ENCODE measurements around the gene ARID5A. TPM values are rescaled to one million over a fixed set of nuclear protein-coding genes. Genes with fewer than 3 reads are reported as not detected.

ARID5A gene
- total RNA-seq, 1 donor from 2014 or later = 16.4 TPM

GRCh38 chr2:96538487-96539214 is 2.1 kb downstream of the ARID5A start:
- TF ChIP-seq CTCF (IDR thresholded peaks at IDR 0.05; ENCODE audit: unreplicated experiment) = no peak

GRCh38 chr2:96539215-96539920 is 2.8 kb downstream of the ARID5A start:
- no peaks in the 10 kb centered on the region for H3K9me3 Mint-ChIP-seq (ENCODE audit: unreplicated experiment)
- peaks cover 5% of the 10 kb centered on the region for H3K27me3 Mint-ChIP-seq (ENCODE audit: unreplicated experiment)
- H3K36me3 Mint-ChIP-seq (ENCODE audit: low read depth, unreplicated experiment) = peaks cover 11% of the 10 kb centered on the region
- TF ChIP-seq CTCF (IDR thresholded peaks at IDR 0.05; ENCODE audit: unreplicated experiment) = no peak
- peak overlapping the region; percentile 31 for H3K27ac Mint-ChIP-seq (ENCODE audit: unreplicated experiment)
- DNase-seq (ENCODE audit: low spot score) = no peak
- H3K4me1 Mint-ChIP-seq (ENCODE audit: unreplicated experiment) = peaks cover 18% of the 10 kb centered on the region
- peak overlapping the region; percentile 73 for H3K4me3 Mint-ChIP-seq (ENCODE audit: unreplicated experiment)

More at GRCh38 chr2:96538487-96539214, 2.1 kb downstream of the ARID5A start:
- peaks cover 19% of the 10 kb centered on the region for H3K4me1 Mint-ChIP-seq (ENCODE audit: unreplicated experiment)
- H3K27ac Mint-ChIP-seq (ENCODE audit: unreplicated experiment) = peak overlapping the region; percentile 30
- peak; percentile 45 for DNase-seq (ENCODE audit: low spot score)
- H3K36me3 Mint-ChIP-seq (ENCODE audit: low read depth, unreplicated experiment) = peaks cover 10% of the 10 kb centered on the region
- H3K9me3 Mint-ChIP-seq (ENCODE audit: unreplicated experiment) = no peaks in the 10 kb centered on the region
- peak overlapping the region; percentile 84 for H3K4me3 Mint-ChIP-seq (ENCODE audit: unreplicated experiment)
- peaks cover 5% of the 10 kb centered on the region for H3K27me3 Mint-ChIP-seq (ENCODE audit: unreplicated experiment)

DNA sequence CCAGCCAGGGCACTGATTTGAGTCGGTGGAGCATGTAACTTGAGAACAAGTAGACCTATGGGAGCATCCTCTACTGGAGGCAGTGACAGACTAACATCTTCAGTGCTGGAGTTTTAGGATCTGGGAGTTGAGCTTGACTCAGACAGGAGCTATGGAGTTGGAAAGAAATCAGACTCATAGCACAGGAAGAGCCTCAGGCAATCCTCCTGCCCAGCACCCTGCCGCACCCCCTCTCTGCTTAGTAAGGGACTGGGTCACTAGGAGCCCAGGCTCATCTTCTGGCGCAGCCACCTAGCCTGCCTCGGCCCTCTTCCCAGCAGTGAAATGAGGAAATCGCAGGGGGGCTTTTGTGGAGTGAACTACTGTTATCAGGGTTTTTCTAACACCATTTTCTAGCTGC is 3.6 kb downstream of the ARID5A start:
- H3K4me1 Mint-ChIP-seq (ENCODE audit: unreplicated experiment) = peaks cover 18% of the 10 kb centered on the region
- DNase-seq (ENCODE audit: low spot score) = no peak
- TF ChIP-seq CTCF (IDR thresholded peaks at IDR 0.05; ENCODE audit: unreplicated experiment) = no peak
- H3K27ac Mint-ChIP-seq (ENCODE audit: unreplicated experiment) = no peak overlapping the region
- no peaks in the 10 kb centered on the region for H3K9me3 Mint-ChIP-seq (ENCODE audit: unreplicated experiment)
- H3K36me3 Mint-ChIP-seq (ENCODE audit: low read depth, unreplicated experiment) = peaks cover 17% of the 10 kb centered on the region
- H3K27me3 Mint-ChIP-seq (ENCODE audit: unreplicated experiment) = peaks cover 5% of the 10 kb centered on the region
- H3K4me3 Mint-ChIP-seq (ENCODE audit: unreplicated experiment) = no peak overlapping the region

DNA sequence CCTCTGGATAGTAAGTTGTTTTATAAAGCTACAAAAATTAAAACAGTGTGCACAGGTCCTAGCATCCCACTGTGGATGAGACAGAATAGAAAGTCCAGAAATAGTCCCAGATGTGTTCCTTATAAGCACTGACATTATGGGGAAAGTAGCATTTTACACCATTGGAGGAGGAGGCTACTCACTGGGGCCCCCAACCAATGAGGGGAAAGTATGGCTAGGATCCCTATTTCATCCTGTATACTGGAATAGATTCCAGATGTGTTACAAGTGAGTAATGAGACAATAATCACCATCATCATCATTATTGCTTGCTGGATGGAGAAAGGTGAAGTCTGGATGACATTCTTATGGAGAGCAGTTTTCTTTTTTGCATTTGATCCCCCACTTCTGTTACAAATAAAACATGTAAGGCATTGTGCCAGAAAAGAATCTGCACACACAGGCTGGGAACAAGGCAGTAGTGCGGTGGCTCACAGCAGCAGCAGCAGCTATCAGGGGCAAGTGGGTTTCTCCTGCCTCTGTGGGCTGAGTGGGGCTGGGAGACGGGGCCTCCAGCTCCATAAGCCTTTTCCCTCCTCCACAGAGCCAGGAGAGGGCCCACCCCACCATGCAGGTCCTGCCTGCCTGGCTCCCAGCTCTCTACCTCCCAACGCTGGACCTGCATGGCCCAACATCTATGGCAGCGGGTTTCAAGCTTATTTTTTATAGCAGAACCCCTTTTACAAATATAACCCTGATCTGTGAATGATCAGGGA is 5.0 kb downstream of the ARID5A start:
- no peak for TF ChIP-seq CTCF (IDR thresholded peaks at IDR 0.05; ENCODE audit: unreplicated experiment)
- Mint-ChIP-seq H3K36me3 (ENCODE audit: low read depth, unreplicated experiment) (peaks cover 24% of the 10 kb centered on the region), H3K4me1 (ENCODE audit: unreplicated experiment) (peaks cover 18% of the 10 kb centered on the region), H3K27me3 (ENCODE audit: unreplicated experiment) (peaks cover 9% of the 10 kb centered on the region), H3K27ac (ENCODE audit: unreplicated experiment) (no peak overlapping the region), H3K9me3 (ENCODE audit: unreplicated experiment) (no peaks in the 10 kb centered on the region), H3K4me3 (ENCODE audit: unreplicated experiment) (no peak overlapping the region)
- DNase-seq (ENCODE audit: low spot score) = no peak
